GM19238 (cell line): ENCODE measurements around the gene SORT1.
A peak's percentile ranks its signal among the peaks of the same experiment; 100 is the strongest.
"Not testable (repeated sequence)": the region's sequence is repeated elsewhere in the genome, so short reads cannot be mapped to it uniquely, and the experiment has no call there.

Experiments
- DNase-seq: peaks from one replicate; pipeline ENCODE4 v3.0.0; 2011; ENCODE audit warnings: low spot score; ENCODE audit not compliant: insufficient read length

The SORT1 gene

DNA sequence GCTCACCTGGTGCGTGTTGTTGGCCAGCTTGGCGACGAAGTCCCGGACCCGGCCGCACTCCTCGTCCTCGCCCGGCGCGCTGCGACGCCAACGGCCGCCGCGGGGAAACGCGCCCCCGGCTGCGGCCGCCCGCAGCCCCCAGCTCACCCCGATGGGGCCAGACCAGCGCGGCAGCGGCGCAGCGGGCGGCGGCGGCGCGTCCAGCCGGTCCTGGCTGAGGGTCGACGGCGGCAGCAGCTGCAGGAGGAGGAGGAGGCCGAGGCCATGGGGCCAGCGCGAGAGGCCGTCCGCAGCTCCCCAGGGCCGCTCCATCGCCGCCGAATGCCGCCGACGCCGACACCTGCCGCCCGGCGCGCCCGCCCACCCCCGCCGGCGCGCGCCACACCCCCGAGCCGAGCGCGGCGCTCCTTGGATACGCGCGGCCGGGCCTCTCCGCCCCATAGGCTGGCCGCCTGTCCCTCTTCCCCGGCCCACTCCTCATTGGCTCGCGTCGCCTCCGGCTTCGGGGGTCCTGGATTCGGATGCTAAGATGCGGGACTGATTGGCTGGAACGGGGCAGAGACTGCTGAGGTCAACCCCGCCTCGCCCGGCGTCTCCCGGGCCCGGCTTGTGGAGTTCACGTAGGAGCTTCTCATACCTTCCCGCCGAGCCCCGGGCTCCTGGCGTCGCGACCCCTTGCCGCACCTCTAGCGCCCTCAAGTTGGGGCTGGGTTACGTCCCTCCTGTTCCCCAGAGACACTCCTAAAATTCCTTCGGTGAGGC lies at the start of gene SORT1:
SORT1 (minus strand) TSS at position 338 of the 762 bp plus-strand sequence; CDS start at position 312, 26 bp downstream.
- peak; percentile 63 for DNase-seq

DNA sequence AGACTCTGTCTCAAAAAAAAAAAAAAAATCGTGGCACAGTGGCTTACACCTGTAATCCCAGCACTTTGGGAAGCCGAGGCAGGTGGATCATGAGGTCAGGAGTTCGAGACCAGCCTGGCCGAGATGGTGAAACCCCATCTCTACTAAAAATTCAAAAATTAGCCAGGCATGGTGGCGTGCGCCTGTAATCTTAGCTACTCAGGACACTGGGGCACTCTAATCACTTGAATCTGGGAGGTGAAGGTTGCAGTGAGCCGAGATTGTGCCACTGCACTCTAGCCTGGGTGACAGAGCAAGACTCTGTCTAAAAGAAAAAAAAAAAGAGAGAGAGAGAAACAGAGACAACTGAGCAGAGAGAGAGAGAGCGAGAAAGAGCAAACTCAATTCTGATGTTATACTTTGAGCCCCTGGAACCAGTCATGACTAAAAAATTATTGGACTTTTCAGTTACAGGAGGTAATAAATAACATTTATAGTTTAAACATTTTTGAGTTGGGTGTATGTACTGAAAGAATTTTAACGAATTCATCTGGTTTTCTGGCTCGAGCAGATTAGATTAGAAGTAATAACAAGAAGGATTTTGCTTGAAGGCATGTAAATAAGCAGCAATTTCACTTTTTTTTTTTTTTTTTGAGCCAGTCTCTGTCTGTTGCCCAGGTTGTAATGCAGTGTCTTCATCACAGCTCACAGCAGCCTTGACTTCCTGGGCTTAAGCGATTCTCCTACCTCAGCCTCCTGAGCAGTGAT lies 48.4 kb upstream of the SORT1 start:
- not testable (repeated sequence) for DNase-seq

DNA sequence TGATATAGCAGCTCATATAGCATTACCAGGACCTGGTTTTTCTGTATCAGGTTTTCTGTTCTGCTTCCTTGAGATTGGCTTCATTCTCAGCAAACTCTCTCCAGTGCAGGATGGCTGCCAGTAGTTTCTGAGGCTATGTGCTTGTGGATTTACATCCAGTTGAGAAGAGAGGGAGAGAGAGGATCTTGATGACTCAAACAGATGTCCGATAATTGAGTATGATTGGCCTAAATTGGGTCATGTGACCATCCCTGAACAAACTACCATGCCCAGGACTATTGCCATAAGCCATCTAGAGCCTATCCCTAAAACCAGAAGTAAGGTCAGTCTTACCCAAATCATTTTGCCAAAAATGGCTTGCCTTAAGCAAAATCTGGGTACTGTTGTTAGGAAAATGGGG lies 46.6 kb upstream of the SORT1 start:
- no peak for DNase-seq

DNA sequence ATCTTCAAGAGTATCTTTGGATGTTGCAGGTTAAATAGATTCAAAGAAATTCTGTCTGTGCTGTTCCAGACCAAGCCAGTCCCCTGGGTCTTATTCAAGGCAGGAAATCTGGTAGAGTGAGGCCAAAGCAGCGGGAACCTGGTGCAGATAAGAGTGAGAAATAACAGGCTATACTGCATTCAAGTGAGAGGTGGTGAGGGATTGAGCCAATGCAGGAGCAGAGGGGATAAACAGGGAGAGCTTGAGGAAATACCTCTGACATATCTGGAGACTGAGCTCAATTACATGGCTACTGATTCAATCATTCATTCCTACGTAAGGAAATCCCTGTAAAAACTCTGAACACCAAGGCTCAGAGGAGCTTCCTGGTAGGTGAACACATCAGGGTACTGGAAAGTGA lies 45.8 kb upstream of the SORT1 start:
- DNase-seq: no peak

DNA sequence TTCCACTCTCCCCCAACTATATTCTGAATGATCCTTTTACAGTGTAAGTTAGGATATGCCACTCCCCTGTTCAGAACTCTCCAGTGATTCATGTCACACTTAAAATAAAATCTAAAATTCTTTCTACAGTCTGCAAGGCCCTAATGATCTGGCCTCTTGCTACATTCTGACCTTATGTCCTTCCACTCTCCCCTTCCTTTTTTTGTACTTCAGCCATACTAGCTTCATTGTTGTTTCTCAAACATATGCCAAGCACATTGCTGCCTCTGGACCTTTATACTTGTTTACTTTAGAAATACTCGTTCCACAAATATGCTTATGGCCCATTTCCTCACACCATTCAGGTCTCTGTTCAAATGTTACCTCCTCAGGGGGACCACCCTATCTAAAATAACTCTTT lies 43.4 kb upstream of the SORT1 start:
- DNase-seq: no peak

DNA sequence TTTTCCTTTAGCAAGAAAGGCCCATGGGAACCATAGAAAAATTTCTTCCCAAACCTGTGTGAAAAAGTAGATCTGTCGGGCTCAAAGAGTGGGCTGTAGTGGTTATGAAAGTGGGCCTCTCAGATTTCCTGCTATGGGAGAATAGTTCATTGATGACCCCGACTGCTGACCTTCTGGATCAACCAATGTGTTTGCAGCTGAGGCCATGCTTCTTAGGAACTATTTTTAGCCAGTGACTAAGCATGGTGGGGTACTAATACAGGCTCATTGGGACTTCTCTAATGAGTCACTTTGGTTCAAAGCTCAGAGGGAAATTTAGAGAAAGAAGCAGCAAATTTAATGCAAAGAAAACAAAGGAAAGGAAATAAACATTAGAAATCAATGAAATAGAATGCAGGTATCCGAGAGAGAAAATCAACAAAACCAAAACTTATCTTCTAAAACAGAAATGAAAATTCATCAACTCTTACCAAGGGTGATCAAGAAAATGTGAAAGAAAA lies 41.1 kb upstream of the SORT1 start:
- DNase-seq: no peak

DNA sequence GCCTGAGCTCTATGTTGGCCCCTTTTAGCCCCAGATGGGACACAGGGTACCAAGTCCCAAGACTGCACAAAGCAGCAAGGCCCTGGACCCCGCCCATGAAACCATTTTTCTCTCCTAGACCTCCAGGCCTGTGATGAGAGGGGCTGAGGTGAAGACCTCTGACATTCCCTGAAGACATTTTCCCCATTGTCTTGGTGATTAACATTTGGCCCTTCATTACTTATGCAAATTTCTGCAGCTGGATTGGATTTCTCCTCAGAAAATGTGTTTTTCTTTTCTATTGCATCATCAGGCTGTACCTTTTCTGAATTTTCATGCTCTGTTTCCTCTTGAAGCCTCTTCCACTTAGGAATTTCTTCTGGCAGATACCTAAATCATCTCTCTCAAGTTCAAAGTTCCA lies 36.8 kb upstream of the SORT1 start:
- no peak for DNase-seq

DNA sequence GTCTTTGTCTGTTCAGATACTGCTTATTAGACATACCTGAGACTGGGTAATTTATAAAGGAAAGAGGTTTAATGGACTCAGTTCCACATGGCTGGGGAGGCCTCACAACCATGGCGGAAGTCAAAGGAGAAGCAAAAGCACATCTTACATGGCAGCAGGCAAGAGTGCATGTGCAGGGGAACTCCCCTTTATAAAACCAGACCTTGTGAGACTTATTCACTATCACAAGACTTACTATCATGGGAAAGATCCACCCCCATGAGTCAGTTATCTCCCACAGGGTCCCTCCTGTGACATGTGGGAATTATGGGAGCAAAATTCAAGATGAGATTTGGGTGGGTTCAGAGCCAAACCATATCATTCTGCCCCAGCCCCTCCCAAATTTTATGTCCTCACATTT lies 35.6 kb upstream of the SORT1 start:
- no peak for DNase-seq

DNA sequence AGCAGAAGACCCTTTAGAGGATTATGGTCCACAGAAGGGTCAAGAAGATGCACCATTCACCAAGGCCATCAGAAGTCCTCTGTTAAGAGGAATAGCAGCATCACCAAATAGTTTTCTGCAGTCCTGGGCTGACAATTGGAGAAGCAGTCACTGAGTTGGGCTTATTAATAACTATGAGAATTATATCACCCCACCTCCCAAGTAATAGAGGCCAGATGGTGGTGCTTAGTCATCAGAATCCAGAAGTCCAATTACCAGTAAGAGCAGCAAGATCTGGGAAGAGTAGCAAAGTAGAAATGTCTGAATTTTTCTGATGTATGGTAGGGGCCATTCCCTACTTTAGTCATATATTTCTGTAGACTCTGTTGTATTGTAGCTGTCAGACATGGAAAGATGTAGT lies 34.6 kb upstream of the SORT1 start:
- DNase-seq: no peak

DNA sequence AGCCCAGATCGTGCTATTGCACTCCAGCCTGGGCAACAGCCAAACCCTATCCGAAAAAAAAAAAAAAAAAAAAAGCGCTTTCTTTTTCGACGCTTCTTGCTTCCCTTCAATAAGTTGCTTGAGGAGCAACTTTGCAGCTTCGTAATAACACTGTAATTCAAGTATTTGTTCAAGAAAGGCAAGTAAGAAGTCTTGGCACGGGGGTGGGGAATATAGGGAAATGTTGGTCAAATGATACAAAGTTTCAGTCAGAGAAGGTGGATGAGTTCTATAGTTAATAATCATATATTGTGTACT lies 29.4 kb upstream of the SORT1 start:
- DNase-seq: no peak

DNA sequence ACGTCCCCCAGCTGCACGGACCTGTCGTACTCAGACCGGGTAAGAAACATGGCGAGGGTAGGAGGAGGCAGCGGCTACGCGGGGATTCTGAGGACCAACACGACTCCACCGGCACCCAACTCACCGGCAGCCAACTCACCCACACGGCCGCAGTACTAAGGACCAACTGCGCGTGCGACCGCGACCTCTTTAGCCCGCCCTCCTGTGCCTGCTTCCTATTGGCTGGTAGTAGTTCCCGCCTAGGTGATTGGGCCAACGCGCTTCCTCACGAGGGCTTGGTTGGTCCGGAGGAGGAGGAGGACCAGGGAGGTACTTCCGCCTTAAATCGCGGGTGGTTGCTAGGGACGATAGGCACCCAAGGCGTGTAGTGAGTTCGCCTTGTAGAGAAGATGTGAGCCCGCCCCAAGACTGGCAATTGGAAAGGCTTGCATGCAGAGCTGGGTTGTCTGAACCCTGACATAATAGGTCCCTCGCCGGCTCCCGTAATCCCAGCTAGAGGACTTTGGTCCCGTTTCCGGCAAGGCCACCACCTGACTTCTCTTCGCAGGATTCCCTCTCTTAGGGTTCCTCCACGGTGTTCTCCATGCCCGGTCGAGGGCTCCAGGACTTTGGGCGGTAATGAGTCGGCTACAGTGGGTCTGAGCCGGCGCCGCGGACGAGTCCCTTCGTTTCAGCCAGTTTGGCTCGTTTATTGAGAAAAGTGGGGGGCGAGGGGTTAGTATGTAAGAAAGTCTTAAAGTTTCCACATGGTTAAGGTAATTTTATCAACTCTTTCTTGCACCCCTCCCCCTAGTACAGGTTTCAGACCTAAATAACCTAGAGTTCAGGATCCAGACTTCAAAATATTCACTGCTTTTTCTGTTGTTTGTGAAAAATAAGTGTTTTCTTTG lies 28.8 kb upstream of the SORT1 start, which contains the start of gene PSMA5:
PSMA5 (minus strand) TSS at position 168 of the 890 bp plus-strand sequence; CDS start at position 50, 118 bp downstream.
- DNase-seq: peak; percentile 85

DNA sequence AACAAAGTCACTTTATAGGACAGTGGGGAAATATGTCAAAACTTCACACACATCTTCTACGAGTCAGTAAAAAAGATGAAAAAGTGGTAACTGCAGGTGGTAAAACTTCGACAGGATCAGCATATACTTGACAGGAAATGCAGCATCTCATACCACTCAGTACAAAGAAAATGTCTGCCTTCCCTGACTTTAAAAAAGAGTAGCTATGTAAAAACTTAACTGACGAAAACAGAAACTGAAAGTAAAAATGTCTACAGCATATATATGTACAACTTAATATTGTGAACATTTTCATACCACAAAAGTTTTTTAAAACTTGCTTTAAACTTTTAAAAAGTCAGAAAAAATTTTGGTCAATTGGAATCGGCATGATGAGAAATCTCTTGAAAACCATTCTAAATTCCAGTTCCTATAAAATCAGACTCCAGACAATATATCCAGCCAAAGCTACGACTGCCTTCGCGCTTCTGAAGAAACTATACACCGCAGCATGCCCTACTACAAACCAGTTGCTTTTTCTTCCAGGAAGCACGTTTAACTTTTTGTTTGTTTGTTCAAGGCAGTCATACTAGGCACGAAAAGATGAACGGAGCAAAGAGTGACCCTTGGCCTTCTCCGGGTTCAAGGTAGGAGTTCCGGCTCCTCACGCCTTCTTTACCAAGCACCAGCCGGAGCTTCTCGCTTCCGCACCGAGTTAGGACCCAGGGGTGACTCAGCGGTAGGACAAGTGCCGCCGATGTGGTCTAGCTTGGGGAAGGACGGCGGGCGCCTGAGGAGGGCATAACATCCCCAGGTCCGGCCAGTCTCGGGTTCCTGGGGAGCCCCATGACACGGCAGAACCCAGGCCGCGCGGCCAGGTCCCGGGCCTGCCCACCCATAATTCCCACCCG lies 27.9 kb upstream of the SORT1 start:
- no peak for DNase-seq

DNA sequence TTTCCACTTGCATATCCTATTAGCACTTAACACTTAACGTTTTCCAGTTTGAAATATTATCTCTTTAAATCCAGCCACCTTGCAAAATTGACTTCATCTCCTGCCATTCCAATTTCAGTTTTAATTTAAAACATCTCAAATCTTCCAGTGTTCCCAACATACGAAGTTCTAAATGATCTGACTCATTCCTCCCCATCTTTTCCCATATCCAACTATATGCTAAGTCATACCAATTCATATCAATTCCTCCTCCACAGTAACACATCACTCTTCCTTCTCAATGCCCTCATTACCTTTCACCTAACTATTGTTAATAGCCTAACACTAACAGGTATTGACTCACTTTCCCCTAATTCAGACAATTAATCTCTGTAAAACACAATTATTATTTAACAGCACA lies 25.8 kb upstream of the SORT1 start:
- no peak for DNase-seq

DNA sequence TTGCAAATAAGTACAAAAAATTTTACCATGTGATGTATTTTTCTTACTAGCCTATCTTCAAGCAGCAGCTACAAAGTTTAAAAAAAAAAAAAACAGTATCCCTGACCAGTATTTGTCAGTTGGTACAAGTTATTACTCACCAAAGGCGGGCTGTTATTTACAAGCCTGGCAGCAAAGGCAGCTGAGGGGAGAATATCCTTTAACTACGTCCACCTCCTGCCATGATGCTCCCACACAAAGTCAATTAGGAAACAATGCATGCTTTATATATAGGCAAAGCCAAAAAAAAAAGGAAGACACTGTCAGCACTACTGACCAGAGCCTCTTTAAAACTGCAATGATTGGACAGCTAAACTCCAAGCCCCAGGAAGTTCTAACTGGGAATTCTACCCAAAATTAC lies 14.8 kb upstream of the SORT1 start:
- DNase-seq: no peak

DNA sequence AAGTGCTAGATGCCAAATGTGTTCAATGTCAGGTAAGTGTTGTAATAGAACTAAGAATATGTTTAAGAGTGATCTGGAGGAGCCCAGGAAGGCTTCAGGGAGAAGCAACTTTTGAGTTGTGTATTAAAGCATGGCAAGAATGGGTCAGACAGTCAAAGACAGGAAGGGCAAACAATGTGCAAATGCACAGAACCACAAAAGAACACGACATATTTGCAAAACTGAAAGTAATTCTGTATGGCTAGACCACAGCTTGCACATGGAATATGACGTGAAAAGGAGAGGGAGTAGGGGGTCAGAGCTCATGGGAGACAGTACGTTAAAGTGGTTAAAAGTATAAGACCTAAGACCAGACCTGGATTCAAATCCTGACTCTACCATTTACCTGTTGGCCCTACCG lies 7.1 kb upstream of the SORT1 start:
- DNase-seq: no peak

DNA sequence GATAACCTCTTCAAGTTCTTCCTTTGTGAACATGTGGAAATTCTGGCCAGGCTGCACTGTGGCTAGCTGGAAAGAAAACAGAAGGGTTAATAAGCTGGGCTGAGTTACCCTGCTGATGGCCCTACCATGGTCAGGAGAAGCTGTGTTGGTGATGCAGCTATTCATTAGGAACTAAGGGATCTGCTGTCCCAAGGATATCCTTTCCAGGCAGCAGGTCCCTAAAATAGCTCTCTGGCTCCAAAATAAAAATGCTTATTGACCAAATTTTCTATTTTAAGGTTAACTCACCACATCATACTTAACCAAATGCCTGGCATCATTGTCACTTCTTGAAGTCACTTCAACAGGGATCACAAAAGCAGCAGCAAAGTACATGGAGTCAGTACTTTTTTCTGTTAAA lies 4.3 kb upstream of the SORT1 start:
- no peak for DNase-seq

DNA sequence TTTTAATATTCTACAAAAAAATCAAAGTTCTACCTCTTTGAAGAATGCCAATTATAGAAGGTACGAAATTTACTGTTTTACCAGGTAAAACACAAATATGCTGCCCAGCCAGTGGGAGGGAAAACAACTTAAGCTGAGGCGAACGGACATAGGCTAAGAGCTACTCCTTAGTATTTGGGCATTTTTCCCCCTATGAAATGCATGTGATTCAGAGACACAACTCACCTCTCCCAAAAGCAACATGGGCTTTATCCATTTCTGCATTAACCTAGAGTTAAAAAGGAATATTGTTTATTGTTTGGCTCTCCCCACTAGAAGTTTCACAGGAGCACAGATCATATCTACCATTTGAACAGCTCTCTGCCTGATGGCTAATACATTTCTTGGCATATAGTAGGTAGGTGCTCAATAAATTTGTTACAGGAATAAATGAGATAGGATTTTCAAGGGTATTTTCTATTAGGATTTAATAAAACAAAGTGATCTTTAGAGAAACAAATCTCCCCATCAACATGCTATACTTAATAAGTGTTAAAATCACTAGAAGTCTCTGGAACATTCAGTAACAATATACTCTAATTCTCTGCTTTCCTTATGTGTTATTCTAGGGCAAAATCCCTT lies 2.4 kb upstream of the SORT1 start:
- DNase-seq: no peak

DNA sequence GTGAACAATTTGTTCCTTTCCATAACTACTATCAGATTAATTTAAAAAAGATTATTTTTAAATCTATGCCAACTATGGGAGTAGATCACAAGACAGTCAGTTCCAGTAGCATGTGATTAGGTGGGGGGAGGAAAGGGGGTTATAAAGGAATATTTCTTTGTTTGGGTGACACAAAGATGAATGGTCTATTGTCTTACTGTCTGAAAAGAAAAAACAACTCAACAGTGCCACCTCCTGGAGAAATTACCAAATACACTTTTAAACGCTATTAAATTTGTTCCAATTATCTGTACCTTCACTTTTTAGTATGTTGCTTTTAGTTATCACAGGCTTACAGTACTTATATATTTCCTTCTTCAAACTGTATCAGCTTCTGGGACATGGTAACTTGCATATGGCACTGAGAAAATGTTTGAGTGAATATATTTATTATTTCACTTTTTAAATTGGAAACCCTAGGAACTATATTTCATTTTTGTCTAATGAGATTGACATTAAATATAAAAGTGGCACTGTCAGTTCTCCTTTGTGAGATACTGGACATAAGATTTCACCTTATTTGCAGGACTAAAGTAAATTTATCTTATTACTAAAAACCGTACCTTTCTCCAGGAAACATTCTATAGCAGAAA lies 1.7 kb upstream of the SORT1 start:
- DNase-seq: no peak

DNA sequence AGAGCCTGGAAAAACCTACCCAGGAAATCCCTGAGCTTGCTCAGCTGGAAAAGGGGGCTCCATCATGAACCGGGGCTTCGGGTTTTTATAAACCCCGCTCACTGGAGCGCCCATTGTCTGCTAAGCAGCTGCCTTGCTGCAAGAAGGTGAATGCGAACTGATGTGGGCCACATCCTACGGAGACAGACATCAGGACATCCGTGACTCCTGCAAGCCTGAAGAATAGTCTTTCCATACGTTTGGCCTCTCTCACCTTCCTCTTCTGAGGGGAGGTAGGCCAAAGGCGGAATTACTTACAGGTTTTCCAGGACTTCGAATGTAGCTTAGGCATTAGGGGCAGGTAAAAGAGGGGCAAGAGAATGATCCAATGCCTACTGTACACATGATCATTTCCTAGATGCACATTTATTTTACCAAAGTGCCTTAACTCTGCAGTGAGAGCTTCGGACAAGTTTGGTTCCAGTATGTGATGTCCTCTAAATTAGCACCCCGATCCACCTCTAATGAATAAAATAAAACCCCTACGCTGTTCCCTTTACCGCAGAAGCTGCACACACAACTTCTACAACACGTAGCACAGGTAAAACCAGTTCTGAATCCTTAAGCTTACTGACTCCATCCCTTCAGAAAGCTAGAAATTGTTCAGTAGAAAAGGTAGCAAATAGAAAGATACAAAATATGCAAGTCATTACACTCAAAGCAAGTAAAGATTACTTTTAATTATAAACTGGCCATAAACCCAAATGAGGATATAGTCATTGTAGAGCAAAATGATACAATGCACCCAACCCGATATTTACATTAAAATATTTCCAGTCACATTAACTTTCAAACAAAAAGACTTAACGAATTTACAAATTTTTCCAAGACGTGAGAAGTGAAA lies 866 bp upstream of the SORT1 start:
- no peak for DNase-seq
